ENCODE results near the gene PF4V1.

The PF4V1 gene

GRCh38 chr4:73869130-73870055 lies 16.3 kb downstream of the PF4V1 start, which contains the start of gene CXCL1:
CXCL1 (plus strand) TSS chr4:73869393; CDS start chr4:73869471, 78 bp downstream.
- WGBS, 2 experiments = 8 to 9% methylated on average over 61 of the region's 61 CpGs
- H3K4me3 ChIP-seq (ENCODE audit: insufficient read depth, low read depth, low read length) = peak within 1 kb of the TSS; percentile 62
- no peaks in the 10 kb centered on the region for H3K4me1 ChIP-seq (ENCODE audit: control insufficient read depth, insufficient read depth, low read length)
- H3K9me3 ChIP-seq (ENCODE audit: control insufficient read depth, low read length) = no peaks in the 10 kb centered on the region
- peaks cover 28% of the 10 kb centered on the region for H3K27me3 ChIP-seq (ENCODE audit: control insufficient read depth, insufficient read depth, low read length, poor library complexity, severe bottlenecking)
- H3K27ac ChIP-seq (ENCODE audit: insufficient read depth, low read depth, low read length, poor library complexity, severe bottlenecking) = no peak within 1 kb of the TSS
- H3K36me3 ChIP-seq (ENCODE audit: control insufficient read depth, insufficient read depth, low read length) = no peaks in the 10 kb centered on the region

DNA sequence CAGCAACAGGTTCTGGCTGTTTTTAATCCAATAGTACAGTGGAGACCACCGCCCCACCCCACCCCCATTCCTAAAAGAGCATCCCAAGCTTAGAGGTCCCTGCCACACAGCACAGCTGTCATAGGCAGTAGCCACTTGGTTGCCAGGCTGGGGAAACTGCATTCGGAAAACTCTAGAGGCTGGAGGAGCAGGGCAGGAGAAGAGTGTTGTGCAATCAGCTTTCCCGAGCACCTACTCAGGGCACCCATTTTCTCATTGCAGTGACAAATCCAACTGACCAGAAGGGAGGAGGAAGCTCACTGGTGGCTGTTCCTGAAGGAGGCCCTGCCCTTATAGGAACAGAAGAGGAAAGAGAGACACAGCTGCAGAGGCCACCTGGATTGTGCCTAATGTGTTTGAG lies 17.2 kb downstream of the PF4V1 start:
- Histone ChIP-seq H3K27ac (ENCODE audit: insufficient read depth, low read depth, low read length, poor library complexity, severe bottlenecking) (no peak overlapping the region), H3K27me3 (ENCODE audit: control insufficient read depth, insufficient read depth, low read length, poor library complexity, severe bottlenecking) (peaks cover 28% of the 10 kb centered on the region), H3K4me3 (ENCODE audit: insufficient read depth, low read depth, low read length) (no peak overlapping the region), H3K4me1 (ENCODE audit: control insufficient read depth, insufficient read depth, low read length) (no peaks in the 10 kb centered on the region), H3K36me3 (ENCODE audit: control insufficient read depth, insufficient read depth, low read length) (no peaks in the 10 kb centered on the region), H3K9me3 (ENCODE audit: control insufficient read depth, low read length) (no peaks in the 10 kb centered on the region)
- 79 to 88% methylated on average over 3 of the region's 3 CpGs for WGBS, 2 experiments

DNA sequence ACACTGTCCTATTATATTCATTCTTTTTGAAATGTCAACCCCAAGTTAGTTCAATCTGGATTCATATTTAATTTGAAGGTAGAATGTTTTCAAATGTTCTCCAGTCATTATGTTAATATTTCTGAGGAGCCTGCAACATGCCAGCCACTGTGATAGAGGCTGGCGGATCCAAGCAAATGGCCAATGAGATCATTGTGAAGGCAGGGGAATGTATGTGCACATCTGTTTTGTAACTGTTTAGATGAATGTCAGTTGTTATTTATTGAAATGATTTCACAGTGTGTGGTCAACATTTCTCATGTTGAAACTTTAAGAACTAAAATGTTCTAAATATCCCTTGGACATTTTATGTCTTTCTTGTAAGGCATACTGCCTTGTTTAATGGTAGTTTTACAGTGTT lies 17.7 kb downstream of the PF4V1 start:
- Histone ChIP-seq H3K9me3 (ENCODE audit: control insufficient read depth, low read length) (no peaks in the 10 kb centered on the region), H3K4me1 (ENCODE audit: control insufficient read depth, insufficient read depth, low read length) (no peaks in the 10 kb centered on the region), H3K4me3 (ENCODE audit: insufficient read depth, low read depth, low read length) (no peak overlapping the region), H3K27ac (ENCODE audit: insufficient read depth, low read depth, low read length, poor library complexity, severe bottlenecking) (no peak overlapping the region), H3K36me3 (ENCODE audit: control insufficient read depth, insufficient read depth, low read length) (no peaks in the 10 kb centered on the region), H3K27me3 (ENCODE audit: control insufficient read depth, insufficient read depth, low read length, poor library complexity, severe bottlenecking) (peaks cover 28% of the 10 kb centered on the region)
- 92 to 94% methylated on average over 1 of the region's 1 CpG for WGBS, 2 experiments

DNA sequence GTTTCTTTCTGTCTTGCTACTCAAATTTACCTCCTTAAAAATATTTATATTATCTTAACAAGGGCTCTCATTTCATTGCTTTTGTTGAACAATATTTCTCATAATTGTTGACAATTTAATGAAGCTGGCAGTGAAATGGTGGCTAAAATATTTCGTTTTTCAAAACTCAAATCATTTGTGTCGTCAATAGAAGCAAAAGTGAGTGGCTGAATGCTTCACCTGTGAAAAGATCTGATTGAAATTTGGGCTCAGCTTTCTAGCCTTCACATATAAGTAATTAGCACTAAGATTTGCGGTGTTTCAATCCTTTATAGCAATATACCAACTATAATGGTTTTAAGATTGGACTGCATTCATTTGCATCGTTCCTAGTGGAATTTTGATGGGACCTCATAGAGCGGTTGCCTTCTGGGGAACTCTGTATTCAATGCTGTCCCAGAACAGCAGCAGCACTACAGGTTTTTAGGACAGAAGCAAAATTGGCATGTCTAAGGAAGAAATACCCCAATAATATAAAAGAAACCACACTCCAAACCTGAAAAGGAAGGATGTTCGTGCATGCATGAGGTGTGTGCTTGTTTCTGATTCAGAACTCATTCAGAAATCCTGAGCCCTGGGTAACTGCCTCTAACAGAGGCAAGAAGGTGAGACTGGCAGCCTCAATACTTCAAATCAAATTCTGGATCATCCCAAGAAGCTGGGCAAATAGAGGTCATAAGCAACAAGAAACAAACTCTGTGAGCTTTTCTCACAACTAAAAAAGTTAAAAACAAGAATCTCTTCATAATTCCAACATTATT lies 18.6 kb downstream of the PF4V1 start:
- no peaks in the 10 kb centered on the region for H3K4me1 ChIP-seq (ENCODE audit: control insufficient read depth, insufficient read depth, low read length)
- H3K9me3 ChIP-seq (ENCODE audit: control insufficient read depth, low read length) = no peaks in the 10 kb centered on the region
- H3K27ac ChIP-seq (ENCODE audit: insufficient read depth, low read depth, low read length, poor library complexity, severe bottlenecking) = no peak overlapping the region
- H3K4me3 ChIP-seq (ENCODE audit: insufficient read depth, low read depth, low read length) = no peak overlapping the region
- H3K36me3 ChIP-seq (ENCODE audit: control insufficient read depth, insufficient read depth, low read length) = no peaks in the 10 kb centered on the region
- WGBS, 2 experiments = 91 to 95% methylated on average over 6 of the region's 6 CpGs
- peaks cover 28% of the 10 kb centered on the region for H3K27me3 ChIP-seq (ENCODE audit: control insufficient read depth, insufficient read depth, low read length, poor library complexity, severe bottlenecking)

DNA sequence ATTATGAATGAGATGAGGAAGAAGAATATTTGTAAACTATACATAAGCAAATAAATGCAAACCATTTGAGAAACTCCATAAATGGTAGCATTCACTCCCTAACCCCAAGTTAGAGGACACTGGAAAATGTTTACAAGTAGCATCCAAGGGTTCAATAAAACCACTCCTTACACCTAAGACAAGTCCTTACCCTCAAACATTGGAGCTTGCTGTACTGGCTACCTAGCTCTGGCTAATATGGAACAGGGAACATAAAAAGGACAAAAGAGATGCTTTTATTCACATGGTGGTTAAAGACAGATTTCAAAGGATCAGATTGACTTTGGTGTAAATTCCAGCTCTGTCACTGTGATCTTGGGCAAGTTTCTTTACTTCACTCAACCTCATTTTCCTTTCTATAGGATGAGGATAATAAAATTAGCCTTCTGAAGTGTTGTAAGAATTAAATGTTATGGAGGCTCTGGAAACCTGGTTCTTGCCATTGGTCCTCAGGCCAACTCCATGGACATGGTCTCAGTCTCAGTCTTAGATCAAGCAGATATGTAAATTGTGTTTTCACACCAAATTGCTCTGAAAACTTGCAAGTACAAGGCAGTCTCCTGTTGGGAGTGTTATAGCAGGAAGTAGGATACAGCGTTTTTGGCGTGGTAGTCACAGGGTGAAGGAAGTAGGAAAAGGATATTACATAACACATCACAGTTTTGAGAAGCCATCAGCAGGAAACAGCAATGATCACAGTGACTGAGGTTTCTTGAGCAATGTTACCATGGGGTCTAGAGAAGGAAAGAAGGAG lies 19.4 kb downstream of the PF4V1 start:
- Histone ChIP-seq H3K36me3 (ENCODE audit: control insufficient read depth, insufficient read depth, low read length) (no peaks in the 10 kb centered on the region), H3K27ac (ENCODE audit: insufficient read depth, low read depth, low read length, poor library complexity, severe bottlenecking) (no peak overlapping the region), H3K4me3 (ENCODE audit: insufficient read depth, low read depth, low read length) (no peak overlapping the region), H3K4me1 (ENCODE audit: control insufficient read depth, insufficient read depth, low read length) (no peaks in the 10 kb centered on the region), H3K27me3 (ENCODE audit: control insufficient read depth, insufficient read depth, low read length, poor library complexity, severe bottlenecking) (peaks cover 28% of the 10 kb centered on the region), H3K9me3 (ENCODE audit: control insufficient read depth, low read length) (no peaks in the 10 kb centered on the region)
- 82 to 100% methylated on average over 1 to 2 of the region's 2 CpGs for WGBS, 2 experiments

DNA sequence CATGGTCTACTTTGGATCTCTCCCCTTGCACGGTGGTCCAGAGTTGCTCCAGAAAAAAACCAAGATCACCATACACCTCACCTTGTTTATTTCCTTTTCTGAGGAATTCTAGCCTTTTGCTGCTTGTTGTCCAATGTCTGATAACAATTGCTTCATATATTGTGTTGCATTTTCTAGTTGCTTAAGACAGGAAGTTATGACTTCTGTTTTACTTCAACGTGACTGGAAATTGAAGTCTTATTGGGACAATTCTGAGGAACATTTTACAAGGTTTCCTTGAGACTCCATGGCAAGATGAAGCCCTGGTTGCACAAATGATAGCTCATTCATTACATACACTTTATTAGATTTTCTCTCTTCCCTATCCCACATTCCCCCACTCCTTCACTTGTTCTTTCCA lies 21.3 kb downstream of the PF4V1 start:
- Histone ChIP-seq H3K27me3 (ENCODE audit: control insufficient read depth, insufficient read depth, low read length, poor library complexity, severe bottlenecking) (peaks cover 14% of the 10 kb centered on the region), H3K27ac (ENCODE audit: insufficient read depth, low read depth, low read length, poor library complexity, severe bottlenecking) (no peak overlapping the region), H3K4me3 (ENCODE audit: insufficient read depth, low read depth, low read length) (no peak overlapping the region), H3K9me3 (ENCODE audit: control insufficient read depth, low read length) (no peaks in the 10 kb centered on the region), H3K36me3 (ENCODE audit: control insufficient read depth, insufficient read depth, low read length) (no peaks in the 10 kb centered on the region), H3K4me1 (ENCODE audit: control insufficient read depth, insufficient read depth, low read length) (no peaks in the 10 kb centered on the region)
- WGBS, 2 experiments = 97 to 98% methylated on average over 2 of the region's 2 CpGs

DNA sequence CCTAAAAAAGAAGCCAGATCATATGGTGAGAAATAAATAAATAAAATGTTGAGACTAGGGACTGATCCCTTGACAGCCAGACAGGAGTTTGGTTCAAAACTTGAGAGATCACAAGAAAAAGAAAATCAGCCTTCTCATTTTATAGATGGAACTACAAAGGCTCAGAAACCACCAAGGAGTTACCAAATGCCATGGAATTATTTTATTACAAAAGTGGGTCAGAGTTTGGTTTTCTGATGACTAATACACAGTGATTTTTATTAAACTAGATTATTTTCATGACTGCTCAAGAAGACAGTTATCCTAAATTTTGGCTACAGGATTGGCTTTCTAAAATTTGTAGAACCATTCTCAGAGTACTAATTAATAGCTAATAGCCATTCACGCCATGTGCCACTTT lies 22.3 kb downstream of the PF4V1 start:
- Histone ChIP-seq H3K4me1 (ENCODE audit: control insufficient read depth, insufficient read depth, low read length) (no peaks in the 10 kb centered on the region), H3K9me3 (ENCODE audit: control insufficient read depth, low read length) (no peaks in the 10 kb centered on the region), H3K27me3 (ENCODE audit: control insufficient read depth, insufficient read depth, low read length, poor library complexity, severe bottlenecking) (peaks cover 4% of the 10 kb centered on the region), H3K27ac (ENCODE audit: insufficient read depth, low read depth, low read length, poor library complexity, severe bottlenecking) (no peak overlapping the region), H3K4me3 (ENCODE audit: insufficient read depth, low read depth, low read length) (no peak overlapping the region), H3K36me3 (ENCODE audit: control insufficient read depth, insufficient read depth, low read length) (no peaks in the 10 kb centered on the region)
- WGBS, 2 experiments = 77% methylated on average over 1 of the region's 1 CpG; no CpG with 5 or more reads in 1 of the 2 experiments

DNA sequence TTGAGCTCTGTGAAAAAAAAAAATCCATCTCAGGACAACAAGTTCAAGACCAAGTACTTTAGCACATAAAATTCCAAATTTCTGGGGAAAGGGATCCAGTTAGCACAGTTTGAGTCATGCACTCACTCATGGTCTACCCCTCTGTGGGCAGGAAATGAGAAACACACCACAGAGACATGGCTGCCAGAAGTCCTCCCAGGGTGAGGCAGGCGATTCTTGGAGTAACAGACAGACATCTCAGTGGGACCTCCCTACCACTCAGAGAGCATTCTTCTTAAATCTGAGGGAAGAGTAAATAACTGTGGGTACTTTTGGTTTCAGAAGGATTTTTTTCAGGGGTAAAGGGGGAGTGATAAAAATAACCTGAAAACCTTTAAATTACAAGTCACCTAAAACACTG lies 30.2 kb downstream of the PF4V1 start:
- WGBS, 2 experiments = 83 to 89% methylated on average over 1 of the region's 1 CpG
- no peaks in the 10 kb centered on the region for H3K36me3 ChIP-seq (ENCODE audit: control insufficient read depth, insufficient read depth, low read length)
- no peak overlapping the region for H3K4me3 ChIP-seq (ENCODE audit: insufficient read depth, low read depth, low read length)
- H3K4me1 ChIP-seq (ENCODE audit: control insufficient read depth, insufficient read depth, low read length) = no peaks in the 10 kb centered on the region
- no peaks in the 10 kb centered on the region for H3K9me3 ChIP-seq (ENCODE audit: control insufficient read depth, low read length)
- H3K27ac ChIP-seq (ENCODE audit: insufficient read depth, low read depth, low read length, poor library complexity, severe bottlenecking) = no peak overlapping the region
- no peaks in the 10 kb centered on the region for H3K27me3 ChIP-seq (ENCODE audit: control insufficient read depth, insufficient read depth, low read length, poor library complexity, severe bottlenecking)

DNA sequence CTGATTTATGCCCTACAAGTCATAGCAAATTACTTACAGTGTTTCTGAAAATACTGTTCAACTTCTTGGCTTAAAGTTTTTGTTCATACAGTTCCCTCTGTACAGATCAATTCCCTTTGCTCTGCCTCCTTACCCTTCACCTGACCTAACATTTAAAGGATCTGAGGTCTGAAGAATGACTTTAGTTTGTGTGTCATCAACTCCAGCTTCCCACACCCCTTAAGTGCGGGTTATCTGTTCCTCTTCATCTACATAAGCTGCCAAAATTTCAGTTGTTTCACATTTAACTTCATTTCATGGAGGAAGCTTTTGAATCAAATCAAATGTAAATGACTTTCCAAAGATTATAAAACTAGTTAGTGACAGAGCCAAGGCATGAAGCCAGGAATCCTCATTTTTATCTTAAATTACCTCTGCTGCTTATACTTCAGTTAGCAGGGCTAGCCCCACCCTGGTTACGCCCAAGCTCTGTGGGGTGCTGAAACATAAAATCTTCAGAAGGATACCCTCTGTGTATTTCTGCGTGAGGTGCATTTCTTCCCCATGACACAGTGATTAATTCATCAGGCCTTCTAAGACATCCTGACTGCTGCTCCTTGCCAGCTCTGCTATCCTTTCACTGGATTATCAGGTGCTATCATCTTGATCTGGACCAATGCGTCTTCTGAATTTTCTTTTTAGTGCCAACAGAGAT lies 32.6 kb downstream of the PF4V1 start:
- Histone ChIP-seq H3K27me3 (ENCODE audit: control insufficient read depth, insufficient read depth, low read length, poor library complexity, severe bottlenecking) (no peaks in the 10 kb centered on the region), H3K27ac (ENCODE audit: insufficient read depth, low read depth, low read length, poor library complexity, severe bottlenecking) (no peak overlapping the region), H3K4me1 (ENCODE audit: control insufficient read depth, insufficient read depth, low read length) (no peaks in the 10 kb centered on the region), H3K4me3 (ENCODE audit: insufficient read depth, low read depth, low read length) (no peak overlapping the region), H3K36me3 (ENCODE audit: control insufficient read depth, insufficient read depth, low read length) (no peaks in the 10 kb centered on the region), H3K9me3 (ENCODE audit: control insufficient read depth, low read length) (no peaks in the 10 kb centered on the region)
- WGBS, 2 experiments = 89 to 95% methylated on average over 4 of the region's 4 CpGs
